Transverse colon (tissue), 4 donors: ENCODE data around the gene STARD7. TPM values are rescaled to one million over a fixed set of nuclear protein-coding genes. Genes with fewer than 3 reads are reported as not detected.

ENCODE experiments used
- DNase-seq: peaks from one replicate; pipeline ENCODE4 v3.0.0-alpha.2; 2019
- H3K27ac ChIP-seq, 4 donors: fragments of 200-600 bp; sonication (generic); 2 replicates each; pipeline ENCODE4 v1.5.1; 2016 to 2018; ENCODE audit warnings: inconsistent platforms in 4 of 4
- H3K27me3 ChIP-seq: fragments of 200-600 bp; sonication (generic); 2 replicates; pipeline ENCODE4 v1.5.1; 2017; ENCODE audit warnings: inconsistent platforms
- H3K36me3 ChIP-seq, 4 donors: fragments of 200-600 bp; sonication (generic); 2 replicates each; pipeline ENCODE4 v1.5.1; 2017 to 2019; ENCODE audit warnings: inconsistent platforms in 4 of 4
- H3K4me1 ChIP-seq, 4 donors: fragments of 200-600 bp; sonication (generic); 2 replicates each; pipeline ENCODE4 v1.5.1; 2017 to 2020; ENCODE audit warnings: inconsistent platforms in 4 of 4
- H3K4me3 ChIP-seq, 4 donors: fragments of 200-600 bp; sonication (generic); 1 replicate in 1 of 4; 2 replicates in 3 of 4; pipeline versions ENCODE4 v1.5.1 to v1.6.1; 2017 to 2019; ENCODE audit warnings: inconsistent platforms in 4 of 4
- H3K9me3 ChIP-seq, 2 donors: fragments of 200-600 bp; sonication (generic); 2 replicates each; pipeline ENCODE4 v1.5.1; 2017 to 2019; ENCODE audit warnings: inconsistent platforms in 2 of 2
- EP300 ChIP-seq: sonication (generic); formaldehyde crosslinking; IDR thresholded peaks from one replicate; pipeline ENCODE4 v1.6.1; 2017; ENCODE audit warnings: antibody characterized with exemption, low read depth
- POLR2A ChIP-seq: fragments of 450-650 bp; IDR thresholded peaks from one replicate; pipeline ENCODE4 v1.6.1; 2016; ENCODE audit warnings: antibody characterized with exemption, mild to moderate bottlenecking, moderate library complexity
- POLR2AphosphoS5 ChIP-seq, 3 donors: sonication (generic); formaldehyde crosslinking; IDR thresholded peaks; one replicate each; pipeline ENCODE4 v1.6.1; 2016; ENCODE audit warnings: antibody characterized with exemption in 3 of 3
- WGBS, 2 donors: methylation state at CpG; one replicate each; pipeline ENCODE4 v1.1.5; 2018; ENCODE audit warnings: low coverage in 1 of 2; 5-methylcytosine and 5-hydroxymethylcytosine counted together
- in situ Hi-C, 4 donors: fragments of 200-750 bp; cut with MboI; loops; one replicate each; pipeline versions ENCODE4 v1.15.0 to v1.15.1; 2017; ENCODE audit warnings: low sequenced_read_pairs in 3 of 4, low pct_ligation_motif_present in 1 of 4, low pct_unique_long_range_greater_than_20kb in 1 of 4
- intact Hi-C: fragments of 100-400 bp; cut with DNase I; formaldehyde crosslinking; loops from one replicate; pipeline ENCODE4 v1.15.1; 2023; ENCODE audit warnings: low total_unique reads
- total RNA-seq, 4 donors: library from RNA; depleted of rRNA; stranded (reverse); fragments of >200 nt; gene quantifications; one replicate each; pipeline ENCODE4 v1.1.0, GENCODE V29; 2016
- TF ChIP-seq, protein P1 (sequence below), 5 experiments: fragments of 200-600 bp in 3 of 5; fragments of 450-650 bp in 2 of 5; sonication (generic) in 3 of 5; IDR thresholded peaks; 1 replicate in 2 of 5; 2 replicates in 3 of 5; pipeline ENCODE4 v1.5.1; 2016 to 2017; ENCODE audit warnings: antibody characterized with exemption in 5 of 5, inconsistent platforms in 3 of 5, mild to moderate bottlenecking in 2 of 5, moderate library complexity in 1 of 5

Gene STARD7
- total RNA-seq, 4 donors from 2014 or later: 74.1 to 155 (median 139) TPM

DNA sequence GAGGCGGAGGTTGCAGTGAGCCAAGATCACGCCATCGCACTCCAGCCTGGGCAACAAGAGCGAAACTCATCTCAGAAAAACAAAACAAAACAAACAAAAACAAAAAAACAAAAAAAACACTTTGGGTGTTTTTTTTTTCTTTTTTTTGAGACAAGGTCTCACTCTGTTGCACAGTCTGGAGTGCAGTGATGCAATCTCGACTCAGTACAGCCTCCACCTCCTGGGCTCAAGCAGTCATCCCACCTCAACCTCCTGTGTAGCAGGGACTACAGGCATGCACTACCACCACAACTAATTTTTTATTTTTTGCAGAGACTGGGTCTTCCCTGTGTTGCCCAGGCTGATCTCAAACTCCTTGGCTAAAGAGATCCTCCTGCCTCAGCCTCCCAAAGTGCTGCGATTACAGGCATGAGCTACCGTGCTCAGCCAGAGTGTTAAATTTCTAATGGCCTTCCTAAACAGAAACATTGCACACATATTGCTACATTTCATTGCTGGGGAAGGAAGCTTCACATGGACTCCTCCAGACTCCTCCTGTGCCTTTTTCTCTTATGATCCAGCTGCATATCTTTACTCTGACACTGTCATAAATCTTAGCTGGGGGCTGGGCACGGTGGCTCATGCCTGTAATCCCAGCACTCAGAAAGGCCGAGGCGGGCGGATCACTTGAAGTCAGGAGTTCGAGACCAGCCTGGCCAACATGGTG lies 19.7 kb downstream of the STARD7 start:
- Histone ChIP-seq H3K9me3 (no peaks in the 10 kb centered on the region), H3K27ac (no peak overlapping the region), H3K4me1 (peaks cover 0 to 17% (median 4%) of the 10 kb centered on the region in 4 donors), H3K36me3 (peaks cover 0 to 84% (median 36%) of the 10 kb centered on the region in 4 donors), H3K27me3 (no peaks in the 10 kb centered on the region), H3K4me3 (no peak overlapping the region)
- TF ChIP-seq EP300 (no peak), POLR2A (no peak), POLR2AphosphoS5 (IDR thresholded peaks at IDR 0.05) (no peak)
- TF ChIP-seq, protein P1, sequence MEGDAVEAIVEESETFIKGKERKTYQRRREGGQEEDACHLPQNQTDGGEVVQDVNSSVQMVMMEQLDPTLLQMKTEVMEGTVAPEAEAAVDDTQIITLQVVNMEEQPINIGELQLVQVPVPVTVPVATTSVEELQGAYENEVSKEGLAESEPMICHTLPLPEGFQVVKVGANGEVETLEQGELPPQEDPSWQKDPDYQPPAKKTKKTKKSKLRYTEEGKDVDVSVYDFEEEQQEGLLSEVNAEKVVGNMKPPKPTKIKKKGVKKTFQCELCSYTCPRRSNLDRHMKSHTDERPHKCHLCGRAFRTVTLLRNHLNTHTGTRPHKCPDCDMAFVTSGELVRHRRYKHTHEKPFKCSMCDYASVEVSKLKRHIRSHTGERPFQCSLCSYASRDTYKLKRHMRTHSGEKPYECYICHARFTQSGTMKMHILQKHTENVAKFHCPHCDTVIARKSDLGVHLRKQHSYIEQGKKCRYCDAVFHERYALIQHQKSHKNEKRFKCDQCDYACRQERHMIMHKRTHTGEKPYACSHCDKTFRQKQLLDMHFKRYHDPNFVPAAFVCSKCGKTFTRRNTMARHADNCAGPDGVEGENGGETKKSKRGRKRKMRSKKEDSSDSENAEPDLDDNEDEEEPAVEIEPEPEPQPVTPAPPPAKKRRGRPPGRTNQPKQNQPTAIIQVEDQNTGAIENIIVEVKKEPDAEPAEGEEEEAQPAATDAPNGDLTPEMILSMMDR (IDR thresholded peaks at IDR 0.05): no peak
- WGBS, 2 donors: 81 to 89% methylated on average over 9 to 12 of the region's 12 CpGs
- no peak for DNase-seq
- intact Hi-C loops (no loop called here), in situ Hi-C loops (loop anchor here in 1 of 4 donors (25.0 kb wide), 1 partner anchor 177 kb away; no protein-coding TSS in a partner anchor)

DNA sequence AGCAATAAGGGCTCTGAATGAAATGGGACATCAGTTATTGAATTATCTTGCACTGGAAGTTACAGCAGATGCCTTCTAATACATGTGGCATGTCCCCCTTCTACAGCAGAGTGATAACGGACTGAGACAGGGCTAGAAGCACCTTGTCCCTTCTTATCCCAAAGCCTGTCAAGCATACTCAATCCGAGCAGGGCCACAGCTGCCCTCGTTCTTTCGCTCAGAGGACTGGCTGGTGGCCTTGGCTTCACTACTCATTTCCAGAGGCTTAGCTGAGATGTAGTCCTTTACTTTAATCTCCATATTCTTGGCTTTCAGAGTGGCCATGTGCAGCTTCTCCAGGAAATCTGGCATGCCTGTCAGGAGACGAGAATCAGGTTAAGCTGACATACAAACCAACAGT lies 22.1 kb downstream of the STARD7 start:
- Histone ChIP-seq H3K27me3 (no peaks in the 10 kb centered on the region), H3K27ac (peak overlapping the region in 1 of 4 donors; percentile 36), H3K36me3 (peaks cover 0 to 60% (median 25%) of the 10 kb centered on the region in 4 donors), H3K9me3 (no peaks in the 10 kb centered on the region), H3K4me1 (peaks cover 0 to 17% (median 4%) of the 10 kb centered on the region in 4 donors), H3K4me3 (no peak overlapping the region)
- intact Hi-C loops (no loop called here), in situ Hi-C loops (loop anchor here in 1 of 4 donors (25.0 kb wide), 1 partner anchor 174 kb away; no protein-coding TSS in a partner anchor)
- DNase-seq: no peak
- 91% methylated on average over 5 of the region's 5 CpGs; no CpG with 5 or more reads in 1 of the 2 donors for whole genome bisulfite sequencing, 2 donors
- TF ChIP-seq, protein P1 (IDR thresholded peaks at IDR 0.05): no peak
- TF ChIP-seq POLR2A (no peak), POLR2AphosphoS5 (IDR thresholded peaks at IDR 0.05) (no peak), EP300 (no peak)

DNA sequence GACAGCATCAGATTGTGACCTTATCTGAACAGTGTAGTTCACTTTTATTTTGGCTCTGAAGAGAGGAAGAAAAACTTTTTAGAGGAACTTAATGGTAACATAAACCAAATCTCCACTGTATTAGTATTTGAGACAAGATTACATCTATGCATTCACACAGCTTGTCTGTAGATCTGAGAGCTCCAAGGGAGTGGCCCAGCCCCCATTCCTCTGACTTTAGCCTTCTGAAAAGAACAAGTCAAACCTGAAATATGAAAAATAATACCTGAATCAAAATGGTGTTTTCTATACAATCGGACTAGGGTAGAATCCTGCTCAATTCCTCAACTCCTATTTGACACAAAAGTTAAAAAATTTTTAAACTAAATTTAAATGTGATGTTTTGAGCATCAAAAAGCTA lies 23.1 kb downstream of the STARD7 start:
- H3K27ac ChIP-seq: no peak overlapping the region
- no peaks in the 10 kb centered on the region for H3K9me3 ChIP-seq
- peaks cover 0 to 49% (median 20%) of the 10 kb centered on the region in 4 donors for H3K36me3 ChIP-seq
- 94 to 100% methylated on average over 1 of the region's 1 CpG for WGBS, 2 donors
- H3K4me1 ChIP-seq: peaks cover 0 to 17% (median 4%) of the 10 kb centered on the region in 4 donors
- intact Hi-C loops: no loop called here
- in situ Hi-C loops: loop anchor here in 1 of 4 donors (25.0 kb wide), 1 partner anchor 173 kb away; no protein-coding TSS in a partner anchor
- no peak overlapping the region for H3K4me3 ChIP-seq
- no peak for DNase-seq
- TF ChIP-seq POLR2A (no peak), EP300 (no peak), POLR2AphosphoS5 (IDR thresholded peaks at IDR 0.05) (no peak)
- H3K27me3 ChIP-seq: no peaks in the 10 kb centered on the region

DNA sequence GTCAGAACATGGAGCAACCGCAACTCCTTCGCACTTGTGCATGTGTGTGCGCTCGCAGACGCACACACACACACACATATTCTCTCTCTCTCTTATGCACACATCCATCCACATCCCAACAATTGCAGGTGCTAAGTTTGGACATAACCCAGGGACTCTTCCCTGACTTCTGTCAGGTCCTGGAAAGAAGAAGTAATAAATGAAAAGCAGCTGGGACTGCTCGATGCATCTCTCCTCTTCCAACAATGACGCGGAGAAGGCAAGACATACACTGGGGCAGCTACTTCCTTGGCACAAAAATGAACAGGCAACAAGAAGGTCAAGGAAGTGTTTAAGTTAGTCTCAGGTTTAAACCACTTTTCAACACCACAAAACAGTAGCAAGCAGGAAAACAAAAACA lies 23.6 kb downstream of the STARD7 start:
- Histone ChIP-seq H3K36me3 (peaks cover 0 to 46% (median 17%) of the 10 kb centered on the region in 4 donors), H3K4me1 (peaks cover 0 to 17% (median 4%) of the 10 kb centered on the region in 4 donors), H3K27me3 (no peaks in the 10 kb centered on the region), H3K27ac (no peak overlapping the region), H3K9me3 (no peaks in the 10 kb centered on the region), H3K4me3 (no peak overlapping the region)
- intact Hi-C loops (no loop called here), in situ Hi-C loops (loop anchor here in 1 of 4 donors (25.0 kb wide), 1 partner anchor 173 kb away; no protein-coding TSS in a partner anchor)
- TF ChIP-seq POLR2A (no peak), POLR2AphosphoS5 (IDR thresholded peaks at IDR 0.05) (no peak)
- WGBS, 2 donors: 85 to 89% methylated on average over 4 to 8 of the region's 8 CpGs
- no peak for DNase-seq

DNA sequence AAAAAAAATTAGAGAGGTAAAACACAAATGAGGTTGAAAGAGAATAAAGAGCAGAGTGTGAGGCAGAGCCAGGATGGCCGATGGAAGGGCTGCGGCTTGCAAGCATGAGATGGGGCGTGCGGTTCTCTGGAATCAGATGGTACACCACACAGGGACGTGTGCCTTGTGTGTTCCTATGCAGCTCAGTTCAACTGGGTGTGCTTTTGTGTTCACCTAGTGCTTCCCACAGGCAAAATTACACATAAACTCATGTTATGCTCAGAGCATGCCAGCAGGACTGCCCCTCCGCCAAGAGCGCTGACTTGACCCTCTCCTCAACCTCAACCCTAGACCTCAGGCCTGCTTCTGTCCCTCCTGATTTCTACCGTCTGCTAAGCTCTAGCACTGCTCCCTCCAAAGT lies 24.4 kb downstream of the STARD7 start:
- WGBS, 2 donors: 86 to 88% methylated on average over 3 to 8 of the region's 8 CpGs

More for the DNA sequence above, 24.4 kb downstream of the STARD7 start:
- H3K4me3 ChIP-seq: no peak overlapping the region
- no peak for DNase-seq
- TF ChIP-seq POLR2AphosphoS5 (IDR thresholded peaks at IDR 0.05) (peak in 1 of 3 donors; percentile 18), EP300 (no peak)
- no peaks in the 10 kb centered on the region for H3K9me3 ChIP-seq
- intact Hi-C loops: no loop called here
- H3K4me1 ChIP-seq: peaks cover 0 to 17% (median 4%) of the 10 kb centered on the region in 4 donors
- peaks cover 0 to 38% (median 14%) of the 10 kb centered on the region in 4 donors for H3K36me3 ChIP-seq
- no peaks in the 10 kb centered on the region for H3K27me3 ChIP-seq
- H3K27ac ChIP-seq: no peak overlapping the region
- in situ Hi-C loops: loop anchor here in 1 of 4 donors (25.0 kb wide), 1 partner anchor 172 kb away; no protein-coding TSS in a partner anchor
